GM12872 (cell line): ENCODE data around the gene AFF3.

Source experiments
- TF ChIP-seq, protein P1 (sequence below): IDR thresholded peaks from 3 replicates; pipeline ENCODE4 v1.5.1; 2011; ENCODE audit warnings: low read depth, mild to moderate bottlenecking, low read length, moderate library complexity; ENCODE audit not compliant: insufficient read depth

The AFF3 gene

DNA sequence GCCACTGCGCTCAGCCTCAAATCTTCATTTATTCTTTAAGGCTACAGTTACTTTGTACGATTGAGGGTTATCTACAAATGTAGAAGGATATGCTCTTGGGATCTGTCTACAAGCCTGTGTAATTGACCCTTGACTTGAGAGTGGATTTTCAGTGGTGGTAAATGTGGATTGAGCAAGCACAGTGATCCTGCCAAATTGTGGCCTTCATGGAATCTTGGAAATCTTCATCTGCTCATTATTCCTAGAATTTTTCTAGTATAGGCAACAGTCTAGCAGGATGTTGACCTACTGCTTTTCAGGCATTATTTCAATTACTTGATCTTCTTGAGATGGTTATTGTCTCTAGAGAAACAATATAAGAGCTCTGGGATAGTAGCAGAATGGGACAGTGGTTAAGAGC is 426.4 kb downstream of the AFF3 start:
- TF ChIP-seq, protein P1, sequence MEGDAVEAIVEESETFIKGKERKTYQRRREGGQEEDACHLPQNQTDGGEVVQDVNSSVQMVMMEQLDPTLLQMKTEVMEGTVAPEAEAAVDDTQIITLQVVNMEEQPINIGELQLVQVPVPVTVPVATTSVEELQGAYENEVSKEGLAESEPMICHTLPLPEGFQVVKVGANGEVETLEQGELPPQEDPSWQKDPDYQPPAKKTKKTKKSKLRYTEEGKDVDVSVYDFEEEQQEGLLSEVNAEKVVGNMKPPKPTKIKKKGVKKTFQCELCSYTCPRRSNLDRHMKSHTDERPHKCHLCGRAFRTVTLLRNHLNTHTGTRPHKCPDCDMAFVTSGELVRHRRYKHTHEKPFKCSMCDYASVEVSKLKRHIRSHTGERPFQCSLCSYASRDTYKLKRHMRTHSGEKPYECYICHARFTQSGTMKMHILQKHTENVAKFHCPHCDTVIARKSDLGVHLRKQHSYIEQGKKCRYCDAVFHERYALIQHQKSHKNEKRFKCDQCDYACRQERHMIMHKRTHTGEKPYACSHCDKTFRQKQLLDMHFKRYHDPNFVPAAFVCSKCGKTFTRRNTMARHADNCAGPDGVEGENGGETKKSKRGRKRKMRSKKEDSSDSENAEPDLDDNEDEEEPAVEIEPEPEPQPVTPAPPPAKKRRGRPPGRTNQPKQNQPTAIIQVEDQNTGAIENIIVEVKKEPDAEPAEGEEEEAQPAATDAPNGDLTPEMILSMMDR: no peak

DNA sequence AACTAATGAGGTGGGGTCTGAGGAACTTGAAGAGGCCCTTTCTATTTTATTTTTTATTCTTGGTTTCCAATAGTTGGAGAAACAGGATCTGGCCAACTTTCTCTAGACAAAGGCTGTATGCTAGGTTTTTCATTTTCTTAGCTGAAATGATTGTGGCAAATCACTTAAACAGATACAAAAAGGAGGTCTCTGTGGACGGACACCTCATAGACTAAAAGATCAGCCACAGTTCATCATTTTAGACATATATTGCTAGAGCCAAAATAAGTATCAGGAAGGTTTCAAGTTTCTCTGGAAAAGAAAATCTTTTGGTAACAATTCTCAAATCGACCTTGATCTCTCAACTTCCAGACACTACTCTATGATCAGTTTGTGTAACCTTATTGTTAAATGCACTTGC is 428.0 kb downstream of the AFF3 start:
- TF ChIP-seq, protein P1: no peak

DNA sequence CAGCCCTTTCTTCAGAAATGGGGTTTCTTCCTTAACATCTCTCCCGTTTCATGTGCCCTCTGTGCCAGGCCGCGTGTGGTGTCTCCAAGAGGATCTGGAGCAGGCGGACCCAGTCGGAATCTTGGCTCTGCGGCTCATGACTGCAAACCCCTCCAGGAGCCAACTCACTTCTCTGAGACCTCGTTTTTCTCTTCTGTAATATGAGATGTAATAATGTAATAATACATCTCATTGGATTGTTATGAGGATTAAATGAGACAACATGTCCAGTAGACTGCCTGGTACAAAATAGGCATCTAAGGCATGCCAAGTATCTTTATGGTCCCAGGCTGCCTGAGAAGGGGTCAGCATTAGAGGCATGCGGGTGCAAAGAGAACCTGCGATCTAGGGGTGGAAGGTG is 431.2 kb downstream of the AFF3 start:
- TF ChIP-seq, protein P1: no peak

DNA sequence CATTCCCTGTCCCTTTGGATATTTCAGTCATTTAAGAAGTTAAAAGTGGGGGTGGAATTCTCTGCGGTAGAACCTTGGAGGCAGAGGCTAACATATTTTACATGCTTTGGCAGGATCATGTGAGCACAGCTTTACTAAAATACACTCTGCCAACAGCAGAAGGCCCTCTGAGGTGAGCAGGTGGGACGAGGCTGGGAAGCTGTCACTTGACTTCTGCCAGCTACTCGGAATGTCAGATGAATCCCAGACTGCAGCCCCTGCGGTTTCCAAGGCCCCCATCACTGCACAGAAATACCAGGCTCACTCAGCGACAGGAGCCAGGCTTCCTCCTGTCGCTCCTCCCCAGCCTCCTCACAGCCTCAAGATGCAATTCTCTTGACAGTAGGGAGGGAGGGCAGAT is 431.7 kb downstream of the AFF3 start:
- TF ChIP-seq, protein P1: no peak

DNA sequence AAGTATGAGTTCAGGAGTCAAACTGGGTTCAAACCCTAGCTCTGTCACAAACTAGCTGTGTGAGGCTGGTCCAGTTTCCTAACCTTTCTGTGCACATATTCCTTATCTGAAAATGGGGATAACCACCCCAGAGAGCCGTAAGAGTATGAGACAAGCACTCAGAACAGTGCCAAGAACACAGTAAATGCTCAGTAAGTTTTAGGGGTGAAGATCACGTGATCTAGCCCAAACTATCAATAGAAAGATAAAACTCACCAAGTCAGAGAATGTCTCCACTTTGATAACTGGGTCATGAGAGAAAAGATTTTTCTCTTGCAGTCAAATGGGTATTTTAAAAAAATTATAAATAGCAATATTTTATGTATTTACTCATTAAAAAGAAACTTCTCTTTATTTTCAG is 433.2 kb downstream of the AFF3 start:
- TF ChIP-seq, protein P1: no peak

DNA sequence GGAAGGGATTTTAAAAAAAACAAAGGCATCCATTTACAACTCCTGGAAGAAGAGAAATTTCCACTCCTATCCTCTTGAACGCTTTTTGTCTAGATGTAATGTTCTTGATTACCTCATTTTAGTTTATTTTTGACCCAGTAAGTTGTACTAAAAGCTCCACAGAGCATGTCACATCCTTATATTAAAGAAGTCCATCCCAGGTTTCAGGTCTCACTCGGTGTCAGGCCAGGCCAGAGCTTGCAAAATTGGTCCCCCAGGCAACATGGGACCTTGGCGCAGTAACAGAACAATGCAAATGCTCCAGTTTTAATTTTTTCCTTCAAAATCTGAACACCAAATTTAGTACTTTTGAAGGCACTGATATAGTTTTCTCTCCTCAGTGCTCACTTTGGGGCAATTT is 434.2 kb downstream of the AFF3 start:
- TF ChIP-seq, protein P1: no peak

DNA sequence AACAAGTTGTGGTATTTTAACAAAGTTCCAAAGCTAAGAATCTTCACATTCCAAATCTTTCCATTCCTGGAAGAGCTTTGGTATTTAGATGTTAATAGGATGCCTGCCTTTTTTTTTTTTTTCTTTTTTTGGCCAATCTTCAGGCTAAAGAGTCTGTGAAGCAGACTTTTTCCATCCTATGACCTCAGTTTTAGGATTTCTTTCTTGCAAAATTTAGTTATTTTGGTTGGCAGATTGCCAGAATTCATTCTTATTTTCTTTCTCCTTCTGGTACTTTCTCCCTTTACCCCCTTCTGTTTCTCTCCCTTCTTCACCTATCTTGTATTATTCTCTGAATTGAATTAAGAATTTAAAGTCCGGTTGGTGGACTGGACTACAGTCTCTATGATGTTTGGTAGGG is 434.8 kb downstream of the AFF3 start:
- TF ChIP-seq, protein P1: no peak

DNA sequence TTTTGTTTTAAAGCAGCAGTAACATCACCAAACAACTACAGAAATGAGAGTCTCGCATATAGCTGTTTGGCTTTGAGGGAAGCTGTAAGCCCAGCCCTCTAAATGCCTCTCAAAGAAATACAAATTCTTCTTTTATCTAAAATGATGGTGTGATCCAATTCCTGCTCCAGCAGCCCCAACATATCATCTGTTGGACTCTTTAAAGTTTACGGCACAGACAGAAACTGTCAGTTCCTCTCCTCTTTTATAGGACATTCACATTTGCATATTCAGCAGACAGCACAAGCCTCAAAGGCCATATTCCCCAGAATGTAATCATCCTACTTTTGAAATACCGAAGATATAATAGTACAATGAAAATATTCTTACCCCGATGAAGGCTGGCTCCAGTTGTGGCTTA is 435.7 kb downstream of the AFF3 start:
- TF ChIP-seq, protein P1: no peak
